ENCODE measurements around the gene PGLYRP4.
"Not testable (repeated sequence)": the region's sequence is repeated elsewhere in the genome, so short reads cannot be mapped to it uniquely, and the experiment has no call there.

Gene PGLYRP4

DNA sequence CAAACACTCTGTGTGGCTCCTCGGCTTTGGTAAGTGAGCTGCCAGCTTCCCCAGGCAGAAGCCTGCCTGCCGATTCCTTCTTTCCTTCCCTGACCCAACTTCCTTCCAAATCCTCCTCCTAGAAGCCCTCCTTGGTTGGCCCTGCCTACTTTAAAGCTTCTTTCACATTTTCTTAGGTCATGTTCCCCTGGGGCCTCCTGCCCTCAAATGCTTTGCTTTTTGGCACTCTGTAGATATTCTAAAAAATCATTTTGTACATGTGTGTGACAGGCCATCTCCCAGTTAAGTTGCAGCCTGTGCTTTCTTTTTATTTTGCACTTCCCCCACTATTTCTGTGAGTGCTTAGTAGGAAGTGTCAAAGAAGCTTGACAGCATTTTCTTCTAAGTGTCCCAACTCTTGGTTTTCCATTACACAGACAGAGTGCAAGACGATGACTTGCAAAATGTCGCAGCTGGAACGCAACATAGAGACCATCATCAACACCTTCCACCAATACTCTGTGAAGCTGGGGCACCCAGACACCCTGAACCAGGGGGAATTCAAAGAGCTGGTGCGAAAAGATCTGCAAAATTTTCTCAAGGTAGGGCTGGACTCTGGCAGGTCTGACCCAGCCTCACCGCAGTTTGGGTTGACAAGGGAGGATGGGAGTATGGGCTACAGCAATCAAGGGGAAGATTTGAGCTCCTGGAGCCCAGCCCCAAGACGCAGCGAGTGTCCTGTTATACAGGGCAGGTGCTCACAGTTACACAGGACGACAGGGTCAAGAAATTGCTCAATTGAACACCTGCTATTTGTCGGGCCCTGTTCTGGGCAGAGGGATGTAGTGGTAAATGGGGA is 9.4 kb upstream of the PGLYRP4 start, which contains the start of gene S100A9:
TSS of gene S100A9 (plus strand) at position 2 of the 838 bp plus-strand sequence. CDS start at position 432, 430 bp downstream.
- Histone ChIP-seq H3K9me3 (no peaks in the 10 kb centered on the region), H3K4me1 (no peaks in the 10 kb centered on the region), H3K4me3 (no peak within 1 kb of the TSS), H3K36me3 (replicated peaks) (no peaks in the 10 kb centered on the region), H3K27me3 (ENCODE audit: low read depth) (peaks cover 9% of the 10 kb centered on the region; the same call in 1 of the 2 replicates)
- in situ Hi-C loops (cut with MboI; ENCODE audit: low sequenced_read_pairs): loop anchor here (5.0 to 25.0 kb wide), 3 partner anchors 144 to 404 kb away; partner anchors contain the start of gene S100A2
- DNase-seq (ENCODE audit: low spot score in 2 of 2): no peak

DNA sequence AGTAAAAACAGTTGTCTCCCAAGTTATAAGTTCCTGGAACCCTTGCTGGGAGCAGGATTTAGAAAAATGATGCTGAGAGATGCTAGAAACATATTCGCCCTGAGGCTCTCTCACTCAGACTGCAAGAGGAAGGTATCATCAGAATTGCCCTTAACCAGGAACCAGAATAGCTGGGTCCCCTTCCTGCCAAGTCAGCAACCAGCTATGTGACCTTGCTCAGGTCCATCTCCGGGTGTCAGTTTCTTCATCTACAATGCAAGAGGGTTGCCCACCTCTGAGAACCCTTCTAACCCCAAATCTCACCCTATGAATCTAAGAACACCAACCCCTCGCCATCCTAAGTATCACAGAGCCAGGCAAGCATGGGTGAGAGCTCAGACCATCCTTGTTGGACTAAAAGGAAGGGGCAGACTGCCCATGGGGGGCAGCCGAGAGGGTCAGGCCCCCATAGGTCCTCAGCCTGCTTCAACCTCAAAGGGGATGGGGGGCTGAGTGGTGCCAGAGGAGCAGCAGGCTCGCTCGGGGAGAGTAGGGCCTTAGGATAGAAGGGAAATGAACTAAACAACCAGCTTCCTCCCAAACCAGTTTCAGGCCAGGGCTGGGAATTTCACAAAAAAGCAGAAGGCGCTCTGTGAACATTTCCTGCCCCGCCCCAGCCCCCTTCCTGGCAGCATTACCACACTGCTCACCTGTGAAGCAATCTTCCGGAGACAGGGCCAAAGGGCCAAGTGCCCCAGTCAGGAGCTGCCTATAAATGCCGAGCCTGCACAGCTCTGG is 8.6 kb upstream of the PGLYRP4 start:
- no peaks in the 10 kb centered on the region for H3K9me3 ChIP-seq
- no peaks in the 10 kb centered on the region for H3K4me1 ChIP-seq
- H3K4me3 ChIP-seq: no peak overlapping the region
- H3K36me3 ChIP-seq (replicated peaks): no peaks in the 10 kb centered on the region
- H3K27me3 ChIP-seq (ENCODE audit: low read depth): peaks cover 9% of the 10 kb centered on the region; the same call in 1 of the 2 replicates
- DNase-seq (ENCODE audit: low spot score in 2 of 2): no peak
- in situ Hi-C loops (cut with MboI; ENCODE audit: low sequenced_read_pairs): loop anchor here (5.0 to 25.0 kb wide), 3 partner anchors 145 to 405 kb away; partner anchors contain the start of gene S100A2

GRCh38 chr1:153356392-153357075 is 7.9 kb upstream of the PGLYRP4 start:
- Histone ChIP-seq H3K9me3 (no peaks in the 10 kb centered on the region), H3K4me1 (no peaks in the 10 kb centered on the region), H3K36me3 (replicated peaks) (no peaks in the 10 kb centered on the region), H3K4me3 (no peak overlapping the region), H3K27me3 (ENCODE audit: low read depth) (peaks cover 9% of the 10 kb centered on the region; the same call in 1 of the 2 replicates)
- in situ Hi-C loops (cut with MboI; ENCODE audit: low sequenced_read_pairs): loop anchor here (5.0 to 25.0 kb wide), 3 partner anchors 146 to 406 kb away; partner anchors contain the start of gene S100A2
- DNase-seq (ENCODE audit: low spot score in 2 of 2): no peak

GRCh38 chr1:153355445-153356071 is 6.9 kb upstream of the PGLYRP4 start:
- no peaks in the 10 kb centered on the region for H3K36me3 ChIP-seq (replicated peaks)
- no peaks in the 10 kb centered on the region for H3K4me1 ChIP-seq
- H3K27me3 ChIP-seq (ENCODE audit: low read depth): peaks cover 16% of the 10 kb centered on the region
- in situ Hi-C loops (cut with MboI; ENCODE audit: low sequenced_read_pairs): loop anchor here (5.0 to 25.0 kb wide), 3 partner anchors 147 to 407 kb away; partner anchors contain the start of gene S100A2
- DNase-seq (ENCODE audit: low spot score in 2 of 2): peak; percentile 36 to 66
- no peaks in the 10 kb centered on the region for H3K9me3 ChIP-seq
- no peak overlapping the region for H3K4me3 ChIP-seq

- DNase-seq (ENCODE audit: low spot score in 2 of 2): no peak
- H3K4me1 ChIP-seq: no peaks in the 10 kb centered on the region
- H3K4me3 ChIP-seq: no peak overlapping the region
- in situ Hi-C loops (cut with MboI; ENCODE audit: low sequenced_read_pairs): loop anchor here (5.0 to 25.0 kb wide), 3 partner anchors 148 to 408 kb away; partner anchors contain the start of gene S100A2
- no peaks in the 10 kb centered on the region for H3K36me3 ChIP-seq (replicated peaks)
- H3K9me3 ChIP-seq: no peaks in the 10 kb centered on the region
- peaks cover 19% of the 10 kb centered on the region for H3K27me3 ChIP-seq (ENCODE audit: low read depth)
Measured at GRCh38 chr1:153354515-153355193, 6.0 kb upstream of the PGLYRP4 start.

DNA sequence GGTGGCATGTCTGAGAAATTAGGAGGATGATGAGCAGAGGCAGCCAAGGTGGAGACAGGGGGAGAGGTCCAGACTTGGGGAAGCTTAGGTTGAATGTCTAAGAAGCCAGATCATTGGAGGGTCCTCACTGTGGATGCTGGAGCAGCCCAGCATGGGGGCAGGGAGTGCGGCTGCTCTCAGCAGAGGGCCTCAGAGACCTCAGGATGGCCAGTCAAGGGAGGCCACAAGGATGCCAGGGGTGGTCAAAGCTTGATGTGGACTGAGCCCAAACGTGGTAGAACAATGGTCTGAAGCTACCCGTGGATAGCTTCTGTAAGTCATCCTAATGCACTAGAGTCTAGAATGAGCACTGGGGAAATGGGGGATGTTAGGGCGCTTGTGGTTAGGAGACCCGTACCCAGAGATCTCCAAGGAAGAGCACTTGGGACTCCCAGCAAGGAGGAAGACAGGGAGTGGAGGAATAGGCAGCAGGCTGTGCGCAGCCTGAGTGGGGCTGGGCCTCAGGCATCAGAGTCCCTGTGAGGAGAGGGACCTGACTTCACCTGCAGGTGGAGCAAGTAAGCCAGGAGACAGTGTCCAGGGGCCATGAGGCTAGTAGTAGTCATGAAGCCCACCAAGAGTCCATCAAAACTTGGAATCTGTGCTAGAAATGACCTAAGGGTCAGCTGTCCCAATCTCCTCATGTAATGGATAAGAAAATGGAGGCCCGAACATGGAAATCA is 4.7 kb upstream of the PGLYRP4 start:
- no peaks in the 10 kb centered on the region for H3K4me1 ChIP-seq
- in situ Hi-C loops (cut with MboI; ENCODE audit: low sequenced_read_pairs): loop anchor here (10.0 to 25.0 kb wide), 2 partner anchors 211 to 409 kb away; partner anchors contain the start of gene S100A2
- H3K9me3 ChIP-seq: no peaks in the 10 kb centered on the region
- H3K4me3 ChIP-seq: no peak overlapping the region
- peaks cover 19% of the 10 kb centered on the region for H3K27me3 ChIP-seq (ENCODE audit: low read depth)
- H3K36me3 ChIP-seq (replicated peaks): no peaks in the 10 kb centered on the region
- DNase-seq (ENCODE audit: low spot score in 2 of 2): peak in 1 of 2 experiments; percentile 33

DNA sequence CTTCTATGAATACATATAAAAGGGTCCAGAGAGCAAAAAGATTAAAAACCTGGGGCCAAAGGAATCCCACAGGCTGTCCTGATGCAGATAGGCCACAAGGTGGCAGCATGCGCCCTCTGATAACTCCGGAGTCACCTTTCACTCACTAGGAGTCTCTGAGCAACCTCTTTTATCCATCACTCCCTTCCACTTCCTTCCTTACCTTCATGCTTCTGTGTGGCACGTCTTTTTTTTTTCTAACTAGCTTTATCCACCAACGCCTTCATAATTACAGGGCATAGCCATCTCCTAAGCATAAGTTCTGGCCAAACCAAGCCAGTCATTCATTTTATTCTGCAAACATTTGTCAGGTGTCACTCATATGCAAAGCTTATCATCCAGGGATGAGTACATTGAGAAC is 3.9 kb upstream of the PGLYRP4 start:
- Histone ChIP-seq H3K9me3 (no peaks in the 10 kb centered on the region), H3K36me3 (replicated peaks) (no peaks in the 10 kb centered on the region), H3K4me1 (no peaks in the 10 kb centered on the region), H3K27me3 (ENCODE audit: low read depth) (peaks cover 16% of the 10 kb centered on the region), H3K4me3 (no peak overlapping the region)
- in situ Hi-C loops (cut with MboI; ENCODE audit: low sequenced_read_pairs): loop anchor here (10.0 to 25.0 kb wide), 2 partner anchors 212 to 410 kb away; partner anchors contain the start of gene S100A2
- peak; percentile 70 to 72 for DNase-seq (ENCODE audit: low spot score in 2 of 2)

GRCh38 chr1:153350321-153350957 is 1.8 kb upstream of the PGLYRP4 start:
- DNase-seq (ENCODE audit: low spot score in 2 of 2): no peak
- no peaks in the 10 kb centered on the region for H3K36me3 ChIP-seq (replicated peaks)
- H3K4me3 ChIP-seq: no peak overlapping the region
- H3K27me3 ChIP-seq (ENCODE audit: low read depth): peaks cover 15% of the 10 kb centered on the region
- in situ Hi-C loops (cut with MboI; ENCODE audit: low sequenced_read_pairs): loop anchor here (10.0 to 25.0 kb wide), 2 partner anchors 214 to 412 kb away; partner anchors contain the start of gene S100A2
- H3K9me3 ChIP-seq: no peaks in the 10 kb centered on the region
- H3K4me1 ChIP-seq: no peaks in the 10 kb centered on the region

DNA sequence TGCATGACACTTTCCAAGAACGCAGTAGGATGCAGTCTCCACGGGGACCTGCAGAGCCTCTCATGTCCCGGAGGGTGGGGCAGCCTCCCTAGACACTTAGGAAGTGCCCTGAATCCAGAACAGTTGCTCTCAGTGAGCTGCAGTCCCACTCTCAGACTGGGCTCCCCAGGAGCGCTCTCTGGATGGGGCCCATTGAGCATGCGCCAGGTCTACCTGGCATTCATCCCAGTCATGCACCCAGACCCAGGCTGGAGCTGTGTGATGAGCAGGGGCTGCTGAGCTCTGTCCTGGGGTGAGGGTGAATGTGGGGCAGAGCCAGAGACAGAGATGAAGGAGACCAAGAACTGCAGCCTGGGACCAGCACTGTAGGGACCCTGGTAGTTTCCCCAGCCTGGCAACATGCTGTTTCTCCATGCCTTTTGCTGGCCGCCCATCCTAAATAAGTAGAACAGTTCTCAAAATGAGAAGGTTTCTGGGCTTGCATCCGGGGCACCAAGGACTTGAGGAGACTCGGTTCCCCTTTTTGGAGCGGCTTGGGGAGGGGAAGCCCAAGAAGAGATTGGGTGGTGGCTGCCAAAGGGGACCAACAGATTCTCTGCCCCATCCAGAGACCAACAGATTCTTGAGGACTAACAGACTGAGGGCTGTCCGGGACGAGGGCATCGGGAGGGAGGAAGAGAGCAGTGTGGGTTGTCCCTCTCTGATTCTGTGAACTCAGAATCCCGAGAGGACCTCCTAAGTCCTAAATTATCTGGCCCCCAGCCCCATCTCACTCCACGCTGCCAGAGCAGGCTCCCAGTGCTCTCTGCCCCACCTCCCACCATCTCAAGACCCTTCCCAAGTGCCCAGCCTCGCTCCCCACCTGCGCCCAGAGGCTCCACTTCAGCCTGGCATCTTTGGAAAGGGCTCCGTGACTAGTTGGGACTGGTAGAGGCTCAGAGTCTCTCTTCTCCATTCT is 1.0 kb upstream of the PGLYRP4 start:
- no peak for DNase-seq (ENCODE audit: low spot score in 2 of 2)
- Histone ChIP-seq H3K9me3 (no peaks in the 10 kb centered on the region), H3K4me1 (no peaks in the 10 kb centered on the region), H3K4me3 (no peak overlapping the region), H3K36me3 (replicated peaks) (no peaks in the 10 kb centered on the region), H3K27me3 (ENCODE audit: low read depth) (peaks cover 15% of the 10 kb centered on the region)
- in situ Hi-C loops (cut with MboI; ENCODE audit: low sequenced_read_pairs): loop anchor here (10.0 to 25.0 kb wide), 2 partner anchors 215 to 413 kb away; partner anchors contain the start of gene S100A2

GRCh38 chr1:153347856-153348255 is 785 bp downstream of the PGLYRP4 start:
- no peaks in the 10 kb centered on the region for H3K4me1 ChIP-seq
- no peak overlapping the region for H3K4me3 ChIP-seq
- H3K27me3 ChIP-seq (ENCODE audit: low read depth): peaks cover 15% of the 10 kb centered on the region
- H3K36me3 ChIP-seq (replicated peaks): no peaks in the 10 kb centered on the region
- in situ Hi-C loops (cut with MboI; ENCODE audit: low sequenced_read_pairs): no loop called here
- no peak for DNase-seq (ENCODE audit: low spot score in 2 of 2)
- H3K9me3 ChIP-seq: no peaks in the 10 kb centered on the region

GRCh38 chr1:153347049-153347448 is 1.6 kb downstream of the PGLYRP4 start:
- DNase-seq (ENCODE audit: low spot score in 2 of 2); H3K4me1 ChIP-seq; H3K4me3 ChIP-seq; H3K9me3 ChIP-seq; H3K36me3 ChIP-seq (replicated peaks); in situ Hi-C loops (cut with MboI; ENCODE audit: low sequenced_read_pairs): not testable (repeated sequence)
- H3K27me3 ChIP-seq (ENCODE audit: low read depth): peaks cover 15% of the 10 kb centered on the region
